ENCODE data around the gene WDPCP.
"Not testable (repeated sequence)": the region's sequence is repeated elsewhere in the genome, so short reads cannot be mapped to it uniquely, and the experiment has no call there.

The WDPCP gene

DNA sequence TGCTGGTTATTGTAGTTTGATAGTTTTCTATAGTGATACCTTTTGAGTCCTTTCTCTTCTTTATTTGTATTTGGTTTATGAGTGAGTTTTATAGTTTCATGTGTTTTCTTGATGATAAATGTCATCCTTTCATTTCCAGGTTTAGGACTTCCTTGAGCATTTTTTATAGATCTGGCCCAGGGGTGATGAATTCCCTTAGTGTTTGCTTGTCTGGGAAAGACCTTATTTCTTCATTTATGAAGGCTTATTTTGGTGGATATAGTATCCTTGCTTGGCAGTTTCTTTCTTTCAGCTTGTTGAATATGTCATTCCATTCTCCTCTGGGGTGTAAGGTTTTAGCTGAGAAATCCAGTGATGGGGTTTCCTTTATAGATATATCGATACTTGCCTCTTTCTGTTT lies 483.8 kb downstream of the WDPCP start:
- DNase-seq (ENCODE audit: low read depth) = no peak

DNA sequence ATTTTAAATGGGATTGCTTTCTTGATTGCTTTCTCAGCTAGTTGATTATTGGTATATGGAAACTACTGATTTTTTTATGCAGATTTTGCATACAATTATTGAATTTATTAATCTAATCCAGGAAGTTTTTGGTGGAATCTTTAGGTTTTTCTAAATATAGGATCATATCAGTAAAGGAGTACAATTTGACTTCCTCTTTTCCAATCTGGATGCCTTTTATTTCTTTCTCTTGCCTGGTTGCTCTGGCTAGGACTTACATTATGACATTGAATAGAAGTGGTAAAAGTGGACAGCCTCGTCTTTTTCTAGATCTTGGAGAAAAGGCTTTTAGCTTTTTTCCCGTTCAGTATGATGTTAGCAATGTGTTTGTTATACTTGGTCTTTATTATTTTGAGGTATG lies 486.3 kb downstream of the WDPCP start:
- DNase-seq (ENCODE audit: low read depth) = no peak

DNA sequence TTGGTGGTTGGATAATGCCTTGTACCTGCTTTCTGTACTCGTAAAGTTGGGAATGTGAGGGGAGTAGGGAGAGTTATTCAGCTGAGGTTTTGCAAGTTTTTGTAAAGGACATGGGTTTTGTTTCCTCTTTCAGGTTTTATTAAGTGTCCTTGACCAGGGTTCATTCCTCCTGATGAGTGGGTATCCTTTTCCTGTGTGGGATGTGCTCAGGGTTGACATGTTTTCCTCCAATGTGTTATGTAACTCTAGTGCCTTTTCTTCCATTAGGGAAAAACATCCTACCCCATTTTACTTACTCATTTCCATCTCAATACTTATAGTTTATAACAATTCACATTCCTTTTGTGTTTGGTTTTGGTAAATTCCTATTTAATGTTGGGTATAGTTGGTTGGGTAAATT lies 489.2 kb downstream of the WDPCP start:
- no peak for DNase-seq (ENCODE audit: low read depth)

DNA sequence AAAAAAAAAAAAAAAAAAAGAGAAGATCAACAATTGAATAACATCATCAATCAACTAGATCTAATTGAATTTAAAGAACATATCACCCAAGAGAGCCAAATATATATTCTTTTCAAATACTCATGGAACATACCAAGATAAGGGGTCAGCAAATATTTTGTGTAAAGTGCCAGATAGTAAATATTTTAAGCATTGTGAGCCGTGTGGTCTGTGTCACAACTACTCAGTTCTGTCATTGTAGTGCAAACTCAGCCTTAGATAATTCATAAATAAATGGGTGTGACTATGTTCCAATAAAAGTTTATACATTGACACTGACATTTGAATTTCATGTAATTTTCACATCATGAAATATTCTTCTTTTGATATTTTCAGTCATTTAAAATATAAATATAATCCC lies 491.8 kb downstream of the WDPCP start:
- DNase-seq (ENCODE audit: low read depth) = no peak

DNA sequence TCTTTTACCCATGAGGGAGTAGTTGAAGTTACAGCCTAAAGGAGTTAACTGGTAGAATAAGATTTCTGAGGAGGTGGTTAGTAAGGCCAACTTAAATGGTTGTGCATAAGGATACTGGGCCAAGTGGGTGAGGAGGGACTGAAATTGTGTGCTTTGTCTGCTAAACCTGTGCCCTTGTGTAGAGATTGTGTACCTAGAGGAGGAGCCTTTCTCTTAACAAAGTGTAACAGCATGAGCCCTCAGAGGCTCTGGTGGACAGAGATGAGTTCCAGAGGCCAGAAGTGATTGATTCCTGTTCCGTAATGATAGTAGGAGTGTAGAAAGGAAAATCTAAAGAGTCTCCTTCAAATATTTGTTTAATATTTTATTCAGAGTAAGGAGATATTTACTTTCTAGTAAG lies 494.8 kb downstream of the WDPCP start:
- DNase-seq (ENCODE audit: low read depth) = no peak

DNA sequence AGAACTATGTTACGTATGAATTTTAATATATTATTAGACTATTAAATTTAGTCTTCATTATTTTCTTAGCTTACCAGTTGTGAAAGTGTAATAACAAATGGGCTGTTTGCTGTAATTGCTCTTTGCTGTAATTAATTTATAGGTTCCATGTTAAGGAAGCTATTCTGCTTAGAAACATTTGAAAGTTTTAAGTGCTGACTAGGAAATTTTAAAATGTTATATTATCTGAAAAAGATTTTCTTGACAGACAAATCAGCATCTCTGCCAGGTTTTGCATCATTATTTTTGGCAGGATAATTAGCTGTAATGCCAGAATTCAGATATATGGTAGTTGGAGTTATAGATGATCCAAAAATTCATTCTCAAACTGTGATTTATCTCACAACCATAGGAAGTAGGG lies 495.4 kb downstream of the WDPCP start:
- DNase-seq (ENCODE audit: low read depth) = no peak

DNA sequence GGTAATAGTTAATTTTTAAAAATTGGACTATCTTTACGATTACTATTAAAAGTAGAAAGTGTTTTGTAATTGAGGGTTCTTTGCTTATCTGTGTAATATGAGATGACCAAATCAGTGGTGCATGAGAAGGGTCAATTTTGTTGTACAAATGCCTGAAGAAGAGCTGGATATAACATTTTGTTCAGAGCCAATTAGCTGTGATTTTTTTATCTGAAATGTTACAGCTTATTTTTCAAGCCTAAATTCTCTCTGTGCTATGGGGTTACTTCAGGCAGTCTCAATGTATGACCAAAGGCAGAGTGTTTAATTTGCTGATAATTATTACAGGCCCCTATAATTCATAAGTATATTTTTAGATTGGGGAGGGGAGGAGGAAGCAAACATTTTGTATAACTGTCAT lies 495.9 kb downstream of the WDPCP start:
- no peak for DNase-seq (ENCODE audit: low read depth)

DNA sequence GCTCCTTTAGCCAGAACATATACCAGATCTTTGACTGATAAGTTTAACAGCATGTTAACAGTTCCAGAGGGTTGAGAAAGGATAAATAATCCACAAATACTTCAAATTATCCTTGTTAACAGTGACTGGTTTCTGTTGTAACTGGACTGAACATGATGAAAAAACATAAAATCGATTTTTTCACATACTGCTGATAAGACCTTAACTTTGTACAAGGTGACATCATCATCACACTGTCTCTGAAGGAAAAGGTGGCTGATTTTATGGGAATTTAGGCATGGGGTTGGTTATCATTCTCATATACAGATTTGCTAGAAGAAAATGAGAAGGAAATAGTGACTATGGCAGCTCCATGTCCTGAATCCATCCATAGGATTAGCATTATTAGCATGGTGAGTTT lies 501.6 kb downstream of the WDPCP start:
- no peak for DNase-seq (ENCODE audit: low read depth)

DNA sequence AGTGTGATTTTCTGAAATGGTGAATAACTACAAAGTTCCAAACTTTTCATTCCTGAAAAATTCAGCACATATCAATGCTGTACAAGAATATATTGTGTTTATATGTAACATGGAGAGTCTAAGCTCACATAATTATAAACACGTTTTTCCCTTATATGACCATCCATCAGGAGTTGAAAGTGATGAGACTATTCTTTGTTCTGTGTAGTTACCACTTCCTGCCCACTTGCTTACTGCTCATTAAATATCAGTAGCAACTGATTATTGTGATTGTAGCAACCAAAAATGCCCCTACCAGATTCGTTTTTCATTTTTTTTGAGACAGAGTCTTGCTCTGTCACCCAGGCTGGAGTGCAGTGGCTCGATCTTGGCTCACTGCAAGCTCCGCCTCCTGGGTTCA lies 506.9 kb downstream of the WDPCP start:
- DNase-seq (ENCODE audit: low read depth) = no peak

DNA sequence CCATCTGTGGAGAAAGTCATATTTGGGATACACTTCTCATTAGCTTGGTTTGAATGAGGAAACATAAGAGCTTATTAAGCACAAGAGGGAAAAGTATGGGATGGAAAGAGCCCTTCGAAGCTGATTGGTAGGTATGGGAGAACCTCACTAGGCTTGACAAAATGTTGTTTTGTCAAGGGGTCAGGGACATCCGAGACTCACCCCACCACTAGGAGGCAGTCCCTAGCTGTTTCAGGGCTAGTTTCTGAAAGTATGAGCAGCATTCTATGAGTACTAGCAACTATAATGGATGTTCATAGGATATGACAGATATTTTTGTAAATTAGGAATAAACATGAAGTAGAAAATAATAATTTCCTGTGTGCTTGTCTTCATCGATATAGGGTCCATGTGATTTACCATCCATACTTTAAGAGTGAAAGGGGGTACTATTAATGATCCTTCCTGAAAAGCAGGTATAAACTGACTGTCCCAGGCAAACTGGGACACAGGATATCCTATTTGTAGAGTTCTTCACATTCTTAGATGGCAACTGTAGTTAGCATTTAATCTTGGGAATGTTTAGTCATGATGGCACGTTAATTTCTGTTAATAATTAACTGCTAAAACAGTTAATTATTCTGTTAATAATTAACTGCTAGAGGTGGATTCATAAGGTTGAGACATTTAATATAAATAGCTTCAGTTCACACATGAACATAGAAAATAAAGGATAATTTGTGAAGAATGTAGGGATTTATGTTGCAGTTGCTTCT lies 509.2 kb downstream of the WDPCP start:
- no peak for DNase-seq (ENCODE audit: low read depth)

DNA sequence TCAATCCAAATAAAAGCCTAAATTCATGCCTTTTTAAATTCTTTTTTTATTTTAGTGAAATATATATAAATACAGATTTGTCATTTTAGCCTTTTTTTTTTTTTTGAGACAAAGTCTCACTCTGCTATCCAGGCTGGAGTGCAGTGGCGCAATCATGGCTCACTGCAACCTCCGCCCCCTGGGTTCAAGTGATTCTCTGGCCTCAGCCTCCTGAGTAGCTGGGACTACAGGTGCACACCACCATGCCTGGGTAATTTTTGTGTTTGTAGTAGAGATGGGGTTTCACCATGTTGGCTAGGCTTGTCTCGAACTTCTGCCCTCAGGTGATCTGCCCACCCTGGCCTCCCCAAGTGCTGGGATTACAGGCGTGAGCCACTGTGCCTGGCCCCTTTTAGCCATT lies 513.9 kb downstream of the WDPCP start:
- DNase-seq (ENCODE audit: low read depth) = not testable (repeated sequence)

DNA sequence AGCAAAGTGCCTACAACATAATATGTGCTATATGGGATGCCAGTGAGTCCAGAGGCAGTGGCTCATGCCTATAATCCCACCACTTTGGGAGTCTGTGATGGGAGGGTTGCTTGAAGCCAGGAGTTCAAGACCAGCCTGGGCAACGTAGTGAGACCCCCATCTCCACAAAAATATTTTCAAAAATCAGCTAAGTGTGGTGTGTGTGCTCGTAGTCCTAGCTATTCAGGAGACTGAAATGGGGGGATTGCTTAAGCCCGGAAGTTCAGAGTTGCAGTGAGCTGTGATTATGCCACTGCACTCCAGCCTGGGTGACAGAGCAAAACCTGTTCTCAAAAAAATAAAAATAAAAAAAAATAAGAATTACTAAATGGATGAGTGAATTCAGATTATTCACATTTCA lies 514.3 kb downstream of the WDPCP start:
- no peak for DNase-seq (ENCODE audit: low read depth)

DNA sequence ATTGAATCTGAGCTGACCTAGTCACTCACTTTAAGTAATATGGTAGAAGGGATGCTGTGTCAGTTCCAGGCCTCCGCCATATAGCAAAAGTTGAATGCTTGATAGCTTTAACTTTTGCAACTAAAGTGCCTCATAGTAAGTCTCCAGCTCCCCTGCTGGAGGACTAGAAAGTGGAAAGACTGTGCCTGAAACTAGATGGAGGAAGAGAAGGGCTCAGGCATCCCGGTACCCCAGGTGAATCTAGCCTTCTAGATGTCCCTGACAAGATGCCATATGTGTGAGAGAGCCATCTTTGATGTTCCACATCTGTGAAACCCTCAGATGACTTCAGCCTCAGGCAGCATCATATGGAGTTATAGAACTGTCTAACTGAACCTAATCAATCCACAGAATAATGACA lies 516.6 kb downstream of the WDPCP start:
- DNase-seq (ENCODE audit: low read depth) = no peak
